GM12874 (cell line): ENCODE results near the gene CAMP.

ENCODE experiments used
- TF ChIP-seq, protein P1 (sequence below): IDR thresholded peaks from 2 replicates; pipeline ENCODE4 v1.5.1; 2011; ENCODE audit warnings: low read depth, mild to moderate bottlenecking, control low read depth, low read length, moderate library complexity; ENCODE audit not compliant: insufficient read depth

Gene CAMP

DNA sequence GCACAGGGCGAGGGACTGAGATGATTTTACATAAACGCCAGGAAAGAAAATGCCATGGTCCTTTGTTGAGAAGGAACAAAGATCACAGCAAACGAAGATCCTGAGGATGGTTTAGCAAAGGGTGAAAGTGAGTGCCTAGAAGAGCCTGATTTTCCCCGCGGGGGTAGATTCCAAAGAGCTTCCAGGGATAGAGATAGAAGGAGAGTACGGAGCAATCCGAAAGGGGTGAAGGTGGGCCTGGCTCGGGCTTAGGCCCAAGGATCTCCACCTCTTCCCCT lies 36.1 kb upstream of the CAMP start:
- TF ChIP-seq, protein P1, sequence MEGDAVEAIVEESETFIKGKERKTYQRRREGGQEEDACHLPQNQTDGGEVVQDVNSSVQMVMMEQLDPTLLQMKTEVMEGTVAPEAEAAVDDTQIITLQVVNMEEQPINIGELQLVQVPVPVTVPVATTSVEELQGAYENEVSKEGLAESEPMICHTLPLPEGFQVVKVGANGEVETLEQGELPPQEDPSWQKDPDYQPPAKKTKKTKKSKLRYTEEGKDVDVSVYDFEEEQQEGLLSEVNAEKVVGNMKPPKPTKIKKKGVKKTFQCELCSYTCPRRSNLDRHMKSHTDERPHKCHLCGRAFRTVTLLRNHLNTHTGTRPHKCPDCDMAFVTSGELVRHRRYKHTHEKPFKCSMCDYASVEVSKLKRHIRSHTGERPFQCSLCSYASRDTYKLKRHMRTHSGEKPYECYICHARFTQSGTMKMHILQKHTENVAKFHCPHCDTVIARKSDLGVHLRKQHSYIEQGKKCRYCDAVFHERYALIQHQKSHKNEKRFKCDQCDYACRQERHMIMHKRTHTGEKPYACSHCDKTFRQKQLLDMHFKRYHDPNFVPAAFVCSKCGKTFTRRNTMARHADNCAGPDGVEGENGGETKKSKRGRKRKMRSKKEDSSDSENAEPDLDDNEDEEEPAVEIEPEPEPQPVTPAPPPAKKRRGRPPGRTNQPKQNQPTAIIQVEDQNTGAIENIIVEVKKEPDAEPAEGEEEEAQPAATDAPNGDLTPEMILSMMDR = no peak

DNA sequence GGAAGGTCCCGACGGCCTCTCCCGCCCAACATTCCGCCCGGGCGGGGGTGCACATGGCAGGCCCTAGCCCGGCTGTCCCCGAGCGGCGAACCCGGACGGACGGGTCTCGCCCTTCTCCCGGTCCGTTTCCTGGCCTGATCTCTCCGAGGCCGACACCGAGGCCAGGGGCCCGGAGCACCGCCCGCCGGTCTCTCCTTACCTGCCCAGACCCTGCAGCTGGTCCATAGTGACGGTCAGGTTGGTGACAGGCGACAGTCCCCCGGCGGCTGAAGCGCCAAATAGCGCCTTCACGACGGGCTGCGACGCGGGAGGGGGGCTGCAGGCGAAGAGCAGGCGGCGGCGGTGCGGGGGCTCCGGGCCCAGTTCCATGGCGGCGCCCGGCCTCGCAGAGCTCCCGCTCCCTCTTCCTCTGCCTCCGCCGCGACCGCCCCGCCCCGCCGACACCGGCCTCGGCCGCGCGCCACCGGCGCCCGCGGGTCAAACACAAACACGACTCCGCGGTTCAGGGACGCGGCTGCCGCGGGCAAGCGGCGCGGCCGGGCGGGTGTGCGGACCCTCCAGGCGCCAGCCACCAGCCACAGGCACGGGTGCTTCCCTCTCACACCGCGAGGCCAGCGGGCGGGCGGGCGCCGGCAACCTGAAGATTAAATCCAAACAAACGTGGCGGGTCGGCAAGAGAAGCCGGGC lies 35.6 kb upstream of the CAMP start:
- TF ChIP-seq, protein P1 = 0 out of 2 replicates have a peak, but pooled peaks have one; percentile 2

DNA sequence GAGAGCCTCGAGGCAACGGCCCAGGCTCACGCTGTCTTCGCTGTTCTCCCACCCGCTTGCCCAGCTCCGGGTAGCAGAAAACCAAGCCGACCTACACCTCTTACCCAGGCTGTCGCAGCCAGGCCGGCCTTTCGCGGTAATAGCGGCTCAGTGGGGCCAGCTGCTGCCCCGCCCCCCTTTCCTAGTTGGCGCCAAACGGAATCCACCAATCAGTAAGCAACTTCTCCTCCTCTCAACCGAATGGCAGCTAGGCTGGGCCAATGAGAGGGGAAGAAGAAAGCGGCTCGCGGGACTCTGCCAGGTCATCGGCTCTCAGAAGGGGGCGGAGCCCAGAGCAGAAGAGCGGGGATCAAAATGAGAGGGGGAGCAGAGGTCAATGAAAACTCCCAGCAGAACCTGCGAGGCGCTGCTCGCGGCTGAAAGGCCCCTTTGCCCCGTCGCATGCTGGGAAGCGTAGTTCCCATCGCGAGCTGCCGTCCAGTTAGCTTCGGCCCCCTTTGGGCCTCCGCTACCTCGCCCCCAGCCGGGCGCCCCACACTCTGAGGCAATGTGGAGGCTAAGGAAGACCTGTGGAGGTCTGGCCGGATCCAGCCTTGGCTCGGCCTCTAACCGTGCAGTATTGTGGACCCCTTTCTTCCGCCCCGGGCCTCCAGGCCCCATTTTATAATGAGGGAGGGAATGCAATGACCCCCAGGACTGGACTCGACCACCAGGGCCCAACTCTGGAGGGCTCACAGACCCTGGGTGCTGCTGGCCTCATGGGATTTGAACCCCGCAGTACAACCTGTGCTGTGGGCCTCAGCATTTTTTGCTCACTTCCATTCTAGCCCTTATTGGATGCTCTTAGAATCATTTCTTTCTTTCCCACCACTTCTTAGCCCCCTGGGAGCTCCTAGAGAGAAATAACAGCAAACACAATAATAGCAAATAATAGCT lies 34.8 kb upstream of the CAMP start, which contains the start of gene CDC25A:
TSS of gene CDC25A (minus strand) at position 152 of the 936 bp plus-strand sequence. CDS start 470 bp downstream, outside the sequence.
- TF ChIP-seq, protein P1 = no peak

DNA sequence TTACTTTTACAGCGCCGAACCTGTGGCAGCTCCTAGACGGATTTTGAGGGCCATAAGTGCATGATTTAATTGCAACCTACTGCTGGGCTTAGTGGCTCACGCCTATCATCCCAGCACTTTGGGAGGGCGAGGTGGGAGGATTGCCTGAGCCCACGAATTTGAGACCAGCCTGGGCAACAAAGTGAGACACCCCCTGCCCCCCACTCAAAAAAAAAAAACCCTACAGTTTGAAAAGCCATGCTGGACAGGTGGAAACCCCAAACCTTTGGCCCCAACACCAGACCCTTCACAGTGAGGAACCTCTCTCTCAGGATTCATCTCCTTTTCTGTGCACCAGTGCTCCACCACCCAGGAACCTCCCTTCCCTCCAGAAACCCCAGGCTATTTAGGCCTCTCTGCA lies 34.0 kb upstream of the CAMP start:
- TF ChIP-seq, protein P1 = no peak

DNA sequence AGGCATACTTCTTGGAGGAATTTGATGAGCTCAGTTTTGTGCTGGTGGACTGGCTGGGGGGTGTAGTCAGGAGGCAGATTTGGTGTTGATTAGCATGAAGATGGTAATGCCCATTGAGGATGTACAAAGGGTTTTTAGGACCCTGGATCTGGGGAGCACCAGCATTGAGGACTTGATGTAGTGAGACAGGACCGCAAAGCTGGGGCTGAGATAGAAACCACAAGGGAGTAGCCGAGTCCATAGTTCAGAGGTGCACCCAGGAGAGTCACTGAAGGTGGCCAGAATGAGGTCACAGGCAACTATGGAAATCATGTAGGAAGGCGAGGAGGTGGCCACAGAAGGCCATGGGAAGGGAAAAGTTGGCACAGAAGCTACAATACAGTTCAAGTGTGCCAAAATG lies 32.4 kb upstream of the CAMP start:
- TF ChIP-seq, protein P1 = no peak

DNA sequence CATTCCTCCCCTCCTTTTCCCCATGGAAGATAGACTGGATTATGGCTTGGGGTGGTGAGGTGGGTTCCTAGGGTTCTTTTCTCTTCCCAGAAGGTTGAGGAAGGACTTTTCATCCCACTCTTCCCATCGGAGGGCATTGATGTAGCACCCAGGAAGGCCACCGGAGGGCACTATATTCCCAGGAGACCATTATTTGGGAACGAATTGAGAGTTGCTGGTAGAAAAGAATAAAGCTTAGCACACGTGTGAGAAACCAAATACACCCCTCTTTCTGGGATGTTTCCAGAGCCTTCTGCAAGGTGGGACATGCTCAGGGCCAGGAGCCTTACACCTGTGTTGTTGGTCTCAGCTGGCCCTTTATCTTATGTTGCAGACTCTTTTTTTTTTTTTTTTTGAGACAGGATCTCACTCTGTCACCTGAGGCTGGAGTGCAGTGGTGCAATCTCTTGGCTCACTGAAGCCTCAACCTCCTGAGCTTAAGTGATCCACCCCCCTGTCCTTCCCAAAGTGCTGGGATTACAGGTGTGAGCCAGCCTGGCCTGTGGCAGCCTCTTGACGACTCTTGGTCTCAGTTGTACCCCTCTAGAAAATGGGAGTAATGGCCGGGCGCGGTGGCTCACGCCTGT lies 28.7 kb upstream of the CAMP start:
- TF ChIP-seq, protein P1 = peak; percentile 74; the same call in 1 of the 2 replicates

DNA sequence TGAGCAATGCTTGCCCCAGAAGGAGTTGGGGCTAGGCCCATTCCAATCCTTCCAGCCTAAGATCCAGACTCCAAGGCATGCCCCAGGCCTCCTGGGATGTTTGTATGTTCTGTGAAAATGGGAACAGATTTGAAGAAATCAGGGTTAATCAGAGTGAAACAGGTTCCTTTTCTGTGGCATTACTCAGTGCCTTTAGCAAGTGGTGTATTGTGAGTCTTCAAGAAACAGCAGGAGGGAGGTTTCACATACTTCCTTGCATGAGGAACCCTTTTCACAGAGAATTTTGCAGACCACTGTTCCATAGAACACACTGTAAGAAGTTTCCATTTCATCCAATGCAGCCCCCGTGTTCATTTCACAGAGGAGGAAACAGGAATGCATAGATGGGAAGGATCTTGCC lies 26.7 kb upstream of the CAMP start:
- TF ChIP-seq, protein P1 = no peak
